ENCODE results near the gene NHP2.

GRCh38 chr5:178141550-178141949 lies 12.1 kb downstream of the NHP2 start:
- TF ChIP-seq RAD21 (IDR thresholded peaks at IDR 0.05; ENCODE audit: low read depth) (no peak), CEBPB (IDR thresholded peaks at IDR 0.05) (no peak), TAF1 (IDR thresholded peaks at IDR 0.05; ENCODE audit: low read depth) (no peak), EGR1 (IDR thresholded peaks at IDR 0.05) (no peak), TEAD4 (IDR thresholded peaks at IDR 0.05) (no peak), REST (IDR thresholded peaks at IDR 0.05; ENCODE audit: low read depth) (no peak), EP300 (IDR thresholded peaks at IDR 0.05; ENCODE audit: borderline replicate concordance) (no peak), MAX (IDR thresholded peaks at IDR 0.05) (no peak), FOXM1 (IDR thresholded peaks at IDR 0.05; ENCODE audit: borderline replicate concordance, low read depth) (no peak), TCF12 (IDR thresholded peaks at IDR 0.05; ENCODE audit: low read depth) (no peak)

Measured in Ishikawa (cell line).